ENCODE results near the gene ID1. TPM values are rescaled to one million over a fixed set of nuclear protein-coding genes. Genes with fewer than 3 reads are reported as not detected.

Gene ID1
- total and polyA plus RNA-seq, 2 of the 13 experiments (the other 11 are each of a cell fraction or from before 2014, with no cell fraction given), result 320 to 419 TPM

GRCh38 chr20:31560094-31560745 lies 44.9 kb upstream of the ID1 start (continued):
- TF ChIP-seq ZNF746 (CRISPR knock-in tag; IDR thresholded peaks at IDR 0.05) (no peak), NCOA2 (CRISPR knock-in tag; IDR thresholded peaks at IDR 0.05) (no peak), PBX2 (CRISPR knock-in tag; IDR thresholded peaks at IDR 0.05) (no peak), ZNF513 (CRISPR knock-in tag; conservative IDR thresholded peaks at IDR 0.05) (no peak), ZNF687 (CRISPR knock-in tag; IDR thresholded peaks at IDR 0.05) (no peak), JDP2 (CRISPR knock-in tag; IDR thresholded peaks at IDR 0.05; ENCODE audit: borderline replicate concordance) (no peak), ZNF44 (CRISPR knock-in tag; IDR thresholded peaks at IDR 0.05) (no peak), NR1H2 (CRISPR knock-in tag; IDR thresholded peaks at IDR 0.05; ENCODE audit: borderline replicate concordance, low read depth) (no peak), ARID3A (IDR thresholded peaks at IDR 0.05; ENCODE audit: low read depth, low read length) (peak; percentile 88; the same call in 1 of the 2 replicates), ZMAT5 (CRISPR knock-in tag; IDR thresholded peaks at IDR 0.05; ENCODE audit: borderline replicate concordance, low read depth) (no peak), KMT2A (CRISPR knock-in tag; IDR thresholded peaks at IDR 0.05) (no peak), HMGA1 (CRISPR knock-in tag; conservative IDR thresholded peaks at IDR 0.05) (no peak), ZSCAN9 (CRISPR knock-in tag; IDR thresholded peaks at IDR 0.05; ENCODE audit: borderline replicate concordance) (peak; percentile 26; the same call in 1 of the 2 replicates), ZNF256 (CRISPR knock-in tag; conservative IDR thresholded peaks at IDR 0.05) (no peak), SMAD9 (CRISPR knock-in tag; IDR thresholded peaks at IDR 0.05) (no peak), ZNF275 (CRISPR knock-in tag; IDR thresholded peaks at IDR 0.05; ENCODE audit: borderline replicate concordance) (no peak), ZMAT3 (CRISPR knock-in tag; conservative IDR thresholded peaks at IDR 0.05) (no peak), JUN (CRISPR knock-in tag; IDR thresholded peaks at IDR 0.05) (no peak), POLR2AphosphoS5 (IDR thresholded peaks at IDR 0.05; ENCODE audit: low read depth, low read length) (no peak), HNF4A (CRISPR knock-in tag; IDR thresholded peaks at IDR 0.05) (no peak), NR2F6 (IDR thresholded peaks at IDR 0.05) (no peak), NR2F6 (CRISPR knock-in tag; IDR thresholded peaks at IDR 0.05) (0 out of 2 replicates have a peak, but pooled peaks have one; percentile 23)

Measured in HepG2 (cell line).